Common myeloid progenitor, CD34-positive (primary cell): Measurements from ENCODE around the gene MMD.
"Not testable (repeated sequence)": the region's sequence is repeated elsewhere in the genome, so short reads cannot be mapped to it uniquely, and the experiment has no call there.

Experiments
- CTCF ChIA-PET: fragments of 350-600 bp; sonication (Branson Sonifier 250); formaldehyde crosslinking; loops from one replicate; lab custom pipeline; 2021; ENCODE audit warnings: antibody characterized with exemption; lab: Charles Lee
- POLR2A ChIA-PET: fragments of 350-600 bp; sonication (Branson Sonifier 250); formaldehyde crosslinking; loops from one replicate; lab custom pipeline; 2021; ENCODE audit warnings: antibody characterized with exemption; lab: Charles Lee
- DNase-seq, 3 donors: peaks; one replicate each; pipeline versions ENCODE4 v3.0.0 to v3.0.0-alpha.2; 2013
- H3K27ac ChIP-seq, 2 experiments: 1 replicate in 1 of 2; 2 replicates in 1 of 2; pipeline ENCODE4 v1.7.0; 2013; ENCODE audit warnings: inconsistent platforms in 2 of 2, low read length in 2 of 2, mild to moderate bottlenecking in 2 of 2, low read depth in 1 of 2, moderate library complexity in 1 of 2; ENCODE audit not compliant: severe bottlenecking in 2 of 2, insufficient read depth in 1 of 2, poor library complexity in 1 of 2
- H3K27me3 ChIP-seq, 5 experiments: replicated peaks in 2 of 5; 1 replicate in 3 of 5; 2 replicates in 2 of 5; pipeline versions ENCODE4 v1.6.1 to v1.7.0; 2013; ENCODE audit warnings: low read length in 4 of 5, mild to moderate bottlenecking in 2 of 5, moderate library complexity in 2 of 5, inconsistent platforms in 1 of 5; ENCODE audit not compliant: insufficient read depth in 5 of 5, control insufficient read depth in 4 of 5
- H3K36me3 ChIP-seq, 4 experiments: 1 replicate in 2 of 4; 2 replicates in 2 of 4; pipeline versions ENCODE4 v1.6.1 to v1.7.0; 2013; ENCODE audit warnings: low read length in 3 of 4, control low read depth in 1 of 4, mild to moderate bottlenecking in 1 of 4; ENCODE audit not compliant: control insufficient read depth in 4 of 4, insufficient read depth in 4 of 4
- H3K4me1 ChIP-seq, 4 experiments: 1 replicate in 3 of 4; 2 replicates in 1 of 4; pipeline versions ENCODE4 v1.6.1 to v1.7.1; 2013; ENCODE audit warnings: low read length in 3 of 4, mild to moderate bottlenecking in 3 of 4, control low read depth in 1 of 4, inconsistent platforms in 1 of 4, moderate library complexity in 1 of 4; ENCODE audit not compliant: control insufficient read depth in 4 of 4, insufficient read depth in 4 of 4; ENCODE audit errors: control extremely low read depth in 1 of 4
- H3K4me3 ChIP-seq, 7 experiments: 1 replicate in 4 of 7; 2 replicates in 3 of 7; pipeline versions ENCODE4 v1.5.1 to v1.7.0; 2013; ENCODE audit warnings: mild to moderate bottlenecking in 7 of 7, low read length in 6 of 7, moderate library complexity in 6 of 7, inconsistent platforms in 2 of 7, low read depth in 2 of 7, control low read depth in 1 of 7; ENCODE audit not compliant: insufficient read depth in 4 of 7, control insufficient read depth in 1 of 7; ENCODE audit errors: extremely low read depth in 1 of 7
- H3K9me3 ChIP-seq, 5 experiments: 1 replicate in 4 of 5; 2 replicates in 1 of 5; pipeline versions ENCODE4 v1.6.1 to v1.7.1; 2013; ENCODE audit warnings: low read length in 4 of 5, mild to moderate bottlenecking in 2 of 5, inconsistent platforms in 1 of 5, low read depth in 1 of 5, moderate library complexity in 1 of 5; ENCODE audit not compliant: control insufficient read depth in 4 of 5, insufficient read depth in 2 of 5; ENCODE audit errors: control extremely low read depth in 1 of 5
- WGBS: methylation state at CpG from one replicate; pipeline ENCODE4 v1.1.5; 2013; ENCODE audit not compliant: insufficient coverage; 5-methylcytosine and 5-hydroxymethylcytosine counted together

The MMD gene

GRCh38 chr17:55431914-55432313, 10.3 kb upstream of the MMD start:
- H3K36me3 ChIP-seq, H3K9me3 ChIP-seq, H3K27ac ChIP-seq, DNase-seq, POLR2A ChIA-PET, H3K4me3 ChIP-seq, H3K27me3 ChIP-seq: not testable (repeated sequence)
- no CpG with 5 or more reads among the region's 1 CpG for WGBS
- peaks cover 0 to 13% (median 8%) of the 10 kb centered on the region in 4 experiments for H3K4me1 ChIP-seq
- CTCF ChIA-PET, result interaction anchor here (1.0 kb wide), 1 partner anchor 9 kb away, joined by 3 read pairs; no protein-coding TSS in a partner anchor

DNA sequence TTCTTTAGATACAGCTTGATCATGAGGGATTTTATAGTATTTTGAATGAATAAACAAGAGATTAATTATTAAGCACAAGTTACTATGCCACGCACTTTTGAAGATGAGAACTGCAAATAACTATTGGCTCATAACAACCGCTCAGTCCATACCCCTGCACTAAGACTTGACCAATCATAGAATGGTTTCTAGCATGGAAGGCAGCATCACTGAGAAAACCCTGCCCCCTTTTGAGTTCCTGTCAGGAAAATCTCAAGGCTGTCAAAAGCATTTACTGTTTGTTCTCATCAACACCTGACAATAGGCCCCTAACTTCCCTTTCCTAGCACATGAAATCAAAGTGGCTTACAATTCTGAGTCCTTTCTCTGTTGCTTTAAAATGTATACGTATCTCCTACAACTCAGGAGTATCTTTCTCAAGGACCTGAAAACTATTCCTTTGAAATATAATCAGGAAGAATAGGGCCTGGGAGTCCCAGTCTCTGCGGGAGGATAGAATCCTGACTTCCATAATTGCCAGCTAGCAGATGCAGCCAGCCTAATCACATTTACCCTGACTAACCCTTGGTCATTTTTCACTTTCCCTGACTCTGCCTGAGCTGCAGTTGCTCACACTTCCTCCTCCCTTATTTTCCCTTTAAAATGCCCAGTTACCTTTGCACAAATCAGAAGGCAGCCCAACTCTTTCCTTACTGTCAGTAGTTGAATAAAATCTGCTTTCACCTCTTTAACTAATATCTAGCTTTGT, 9.1 kb upstream of the MMD start:
- H3K4me3 ChIP-seq, result no peak overlapping the region
- H3K4me1 ChIP-seq, result peaks cover 0 to 7% (median 5%) of the 10 kb centered on the region in 4 experiments
- no peak for DNase-seq
- POLR2A ChIA-PET, result interaction anchor here (0.5 kb wide), 1 partner anchor 11 kb away, joined by 3 read pairs; no protein-coding TSS in a partner anchor
- no peaks in the 10 kb centered on the region for H3K36me3 ChIP-seq
- CTCF ChIA-PET, result no interaction called here
- H3K27me3 ChIP-seq, result no peaks in the 10 kb centered on the region
- WGBS, result 83% methylated on average over 4 of the region's 4 CpGs
- no peak overlapping the region for H3K27ac ChIP-seq
- H3K9me3 ChIP-seq, result no peaks in the 10 kb centered on the region

DNA sequence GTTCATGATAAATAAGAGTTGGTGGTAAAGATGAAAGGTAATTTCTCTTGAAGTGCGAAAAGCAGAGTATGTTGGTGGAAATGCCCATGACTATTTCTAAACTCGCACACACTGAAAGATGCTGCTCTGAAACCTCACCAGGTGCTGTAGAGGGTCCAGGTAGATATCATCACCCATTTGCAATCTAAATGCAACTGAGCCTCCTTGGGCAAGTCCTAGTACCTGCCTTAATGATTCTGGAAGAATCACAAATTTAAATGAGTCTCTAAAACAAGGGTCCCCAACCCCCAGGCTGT, 5.9 kb upstream of the MMD start:
- Histone ChIP-seq H3K9me3 (no peaks in the 10 kb centered on the region), H3K36me3 (no peaks in the 10 kb centered on the region), H3K27me3 (no peaks in the 10 kb centered on the region), H3K27ac (no peak overlapping the region), H3K4me1 (peaks cover 0 to 7% (median 4%) of the 10 kb centered on the region in 4 experiments), H3K4me3 (no peak overlapping the region)
- DNase-seq, result no peak
- POLR2A ChIA-PET, result no interaction called here
- CTCF ChIA-PET, result no interaction called here
- WGBS, result no CpG with 5 or more reads among the region's 2 CpGs

GRCh38 chr17:55426851-55427586, 5.4 kb upstream of the MMD start:
- H3K36me3 ChIP-seq, result no peaks in the 10 kb centered on the region
- DNase-seq, result no peak
- ChIA-PET POLR2A (no interaction called here), CTCF (interaction anchor here (0.7 kb wide), 1 partner anchor 11 kb away, joined by 3 read pairs; no protein-coding TSS in a partner anchor)
- H3K27ac ChIP-seq, result no peak overlapping the region
- H3K4me1 ChIP-seq, result peaks cover 0 to 11% (median 5%) of the 10 kb centered on the region in 4 experiments
- WGBS, result no CpG with 5 or more reads among the region's 2 CpGs
- no peaks in the 10 kb centered on the region for H3K9me3 ChIP-seq
- H3K4me3 ChIP-seq, result no peak overlapping the region
- H3K27me3 ChIP-seq, result no peaks in the 10 kb centered on the region

GRCh38 chr17:55424893-55425540, 3.4 kb upstream of the MMD start:
- 87% methylated on average over 3 of the region's 4 CpGs for WGBS
- POLR2A ChIA-PET, result no interaction called here
- no peak overlapping the region for H3K4me3 ChIP-seq
- H3K4me1 ChIP-seq, result peaks cover 7 to 17% (median 16%) of the 10 kb centered on the region in 4 experiments
- CTCF ChIA-PET, result interaction anchor here (0.6 kb wide), 1 partner anchor 32 kb away, joined by 3 read pairs; no protein-coding TSS in a partner anchor
- no peak overlapping the region for H3K27ac ChIP-seq
- no peaks in the 10 kb centered on the region for H3K27me3 ChIP-seq
- H3K36me3 ChIP-seq, result no peaks in the 10 kb centered on the region
- DNase-seq, result no peak
- no peaks in the 10 kb centered on the region for H3K9me3 ChIP-seq

- Histone ChIP-seq H3K27ac (no peak overlapping the region), H3K36me3 (no peaks in the 10 kb centered on the region), H3K4me1 (peaks cover 12 to 28% (median 22%) of the 10 kb centered on the region in 4 experiments), H3K27me3 (no peaks in the 10 kb centered on the region), H3K9me3 (peaks cover 0 to 2% (median 0%) of the 10 kb centered on the region in 5 experiments), H3K4me3 (no peak overlapping the region)
- CTCF ChIA-PET, result no interaction called here
- DNase-seq, result no peak
- WGBS, result 80% methylated on average over 1 of the region's 3 CpGs
- POLR2A ChIA-PET, result no interaction called here
These were observed 1.9 kb upstream of the MMD start for GRCh38 chr17:55423535-55423934.
